Mesendoderm (in vitro differentiated cells): ENCODE data around the gene TMCC2.
A peak's percentile ranks its signal among the peaks of the same experiment; 100 is the strongest.

Experiments
- DNase-seq: peaks from one replicate; pipeline ENCODE4 v3.0.0; 2013
- H2AK5ac ChIP-seq: 2 replicates; pipeline ENCODE4 v1.6.1; 2013; ENCODE audit warnings: low read length, inconsistent platforms
- H2BK120ac ChIP-seq: 2 replicates; pipeline ENCODE4 v1.6.1; 2013; ENCODE audit warnings: low read depth, mild to moderate bottlenecking, low read length, moderate library complexity, mixed read lengths
- H2BK15ac ChIP-seq: replicated peaks from 2 replicates; pipeline ENCODE4 v1.6.1; 2013; ENCODE audit warnings: low read depth, mild to moderate bottlenecking, moderate library complexity
- H2BK5ac ChIP-seq: 2 replicates; pipeline ENCODE4 v1.6.1; 2013; ENCODE audit warnings: low read length, inconsistent platforms
- H3K18ac ChIP-seq: 2 replicates; pipeline ENCODE4 v1.6.1; 2013; ENCODE audit warnings: mild to moderate bottlenecking, low read length, mixed read lengths
- H3K23ac ChIP-seq: one replicate; pipeline ENCODE4 v1.6.1; 2013; ENCODE audit warnings: low read length
- H3K27ac ChIP-seq: 2 replicates; pipeline ENCODE4 v1.5.1; 2013; ENCODE audit warnings: low read depth, mild to moderate bottlenecking, inconsistent platforms, low read length, moderate library complexity
- H3K27me3 ChIP-seq: 2 replicates; pipeline ENCODE4 v1.6.1; 2013; ENCODE audit warnings: low read length, control low read depth, mild to moderate bottlenecking, inconsistent platforms; ENCODE audit not compliant: insufficient read depth, poor library complexity
- H3K36me3 ChIP-seq: 2 replicates; pipeline ENCODE4 v1.6.1; 2013; ENCODE audit warnings: low read length, inconsistent platforms; ENCODE audit not compliant: control insufficient read depth, insufficient read depth
- H3K4ac ChIP-seq: one replicate; pipeline ENCODE4 v1.6.1; 2013; ENCODE audit warnings: low read depth, mild to moderate bottlenecking, low read length, moderate library complexity
- H3K4me1 ChIP-seq: 2 replicates; pipeline ENCODE4 v1.6.1; 2013; ENCODE audit warnings: low read depth, low read length, inconsistent platforms; ENCODE audit not compliant: control insufficient read depth
- H3K4me2 ChIP-seq: 2 replicates; pipeline ENCODE4 v1.6.1; 2013; ENCODE audit warnings: low read length
- H3K4me3 ChIP-seq: 2 replicates; pipeline ENCODE4 v1.5.1; 2013; ENCODE audit warnings: mild to moderate bottlenecking, low read length
- H3K56ac ChIP-seq: one replicate; pipeline ENCODE4 v1.6.1; 2013; ENCODE audit warnings: low read length
- H3K79me1 ChIP-seq: 2 replicates; pipeline ENCODE4 v1.6.1; 2013; ENCODE audit warnings: low read length, inconsistent platforms
- H3K79me2 ChIP-seq: 2 replicates; pipeline ENCODE4 v1.6.1; 2013; ENCODE audit warnings: mild to moderate bottlenecking, low read length; ENCODE audit not compliant: control insufficient read depth, insufficient read depth
- H3K9ac ChIP-seq: 2 replicates; pipeline ENCODE4 v1.6.1; 2013; ENCODE audit warnings: low read length, inconsistent platforms
- H4K5ac ChIP-seq: one replicate; pipeline ENCODE4 v1.6.1; 2013; ENCODE audit warnings: low read length
- H4K8ac ChIP-seq: one replicate; pipeline ENCODE4 v1.6.1; 2013; ENCODE audit warnings: low read depth, mild to moderate bottlenecking, control low read depth, low read length, moderate library complexity
- WGBS: extraction: QIAGEN DNeasy Blood & Tissue Kit; methylation state at CpG from one replicate; pipeline ENCODE4 v1.1.7; 2013; ENCODE audit warnings: low lambda C conversion rate, missing lambda C conversion rate; ENCODE audit not compliant: insufficient coverage; ENCODE audit errors: extremely low coverage; 5-methylcytosine and 5-hydroxymethylcytosine counted together

The TMCC2 gene

GRCh38 chr1:205260948-205261732 is 33.4 kb downstream of the TMCC2 start:
- H3K36me3 ChIP-seq, result no peaks in the 10 kb centered on the region
- no peak overlapping the region for H3K4ac ChIP-seq
- H2AK5ac ChIP-seq, result no peak overlapping the region
- no peak overlapping the region for H3K56ac ChIP-seq
- no peak overlapping the region for H3K18ac ChIP-seq
- no peaks in the 10 kb centered on the region for H3K27me3 ChIP-seq
- no peak overlapping the region for H3K4me3 ChIP-seq
- no peak overlapping the region for H2BK120ac ChIP-seq
- no peak for DNase-seq
- H3K4me2 ChIP-seq, result no peak overlapping the region
- H2BK5ac ChIP-seq, result no peak overlapping the region
- H4K5ac ChIP-seq, result no peak overlapping the region
- no peaks in the 10 kb centered on the region for H3K79me2 ChIP-seq
- H4K8ac ChIP-seq, result no peak overlapping the region
- H3K4me1 ChIP-seq, result peaks cover 3% of the 10 kb centered on the region
- no peak overlapping the region for H3K9ac ChIP-seq
- no peak overlapping the region for H2BK15ac ChIP-seq
- H3K79me1 ChIP-seq, result no peaks in the 10 kb centered on the region
- no CpG with 5 or more reads among the region's 8 CpGs for WGBS
- H3K23ac ChIP-seq, result no peak overlapping the region
- H3K27ac ChIP-seq, result no peak overlapping the region

- Histone ChIP-seq H3K4me1 (peaks cover 3% of the 10 kb centered on the region), H2BK5ac (no peak overlapping the region), H3K36me3 (no peaks in the 10 kb centered on the region), H2BK15ac (no peak overlapping the region), H3K4me3 (no peak overlapping the region), H3K27ac (peak overlapping the region; percentile 3), H3K18ac (no peak overlapping the region), H3K79me1 (no peaks in the 10 kb centered on the region), H3K9ac (no peak overlapping the region), H2AK5ac (no peak overlapping the region), H4K5ac (no peak overlapping the region), H4K8ac (no peak overlapping the region), H3K56ac (peak overlapping the region; percentile 19), H3K79me2 (no peaks in the 10 kb centered on the region), H3K23ac (no peak overlapping the region), H2BK120ac (peak overlapping the region; percentile 16), H3K4ac (no peak overlapping the region), H3K27me3 (no peaks in the 10 kb centered on the region), H3K4me2 (no peak overlapping the region)
- WGBS, result no CpG with 5 or more reads among the region's 5 CpGs
- peak; percentile 52 for DNase-seq
Measured at GRCh38 chr1:205261946-205262691, 34.4 kb downstream of the TMCC2 start.

DNA sequence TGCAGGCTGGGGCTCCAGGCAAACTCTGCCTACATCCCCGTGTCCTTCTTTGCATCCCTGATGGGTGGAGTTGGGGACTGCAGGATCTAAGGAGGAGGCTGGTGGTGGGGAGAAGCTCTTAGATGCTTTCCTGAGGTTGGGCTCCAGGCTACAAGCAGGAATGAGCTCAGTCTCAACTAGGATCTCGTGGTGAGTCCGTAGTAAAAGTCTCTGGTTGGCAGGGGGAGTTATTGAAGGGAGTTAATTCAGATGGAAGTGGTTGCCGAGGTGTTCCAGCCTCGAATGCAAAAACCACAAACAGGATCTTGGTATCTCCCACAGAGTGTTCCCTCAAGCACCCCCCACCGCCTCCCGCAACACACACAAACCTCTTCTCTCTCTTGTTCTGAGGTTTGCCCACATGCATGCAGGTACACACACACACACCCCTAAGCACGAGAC is 35.0 kb downstream of the TMCC2 start:
- no peak overlapping the region for H3K4me3 ChIP-seq
- no CpG with 5 or more reads among the region's 8 CpGs for WGBS
- H2BK15ac ChIP-seq, result no peak overlapping the region
- H3K56ac ChIP-seq, result no peak overlapping the region
- H3K18ac ChIP-seq, result no peak overlapping the region
- H2BK120ac ChIP-seq, result no peak overlapping the region
- H3K4me2 ChIP-seq, result no peak overlapping the region
- peak; percentile 56 for DNase-seq
- H2AK5ac ChIP-seq, result no peak overlapping the region
- H2BK5ac ChIP-seq, result no peak overlapping the region
- H4K8ac ChIP-seq, result no peak overlapping the region
- H3K4me1 ChIP-seq, result peaks cover 3% of the 10 kb centered on the region
- H3K27ac ChIP-seq, result no peak overlapping the region
- H3K23ac ChIP-seq, result no peak overlapping the region
- no peaks in the 10 kb centered on the region for H3K79me2 ChIP-seq
- H4K5ac ChIP-seq, result no peak overlapping the region
- H3K9ac ChIP-seq, result no peak overlapping the region
- no peaks in the 10 kb centered on the region for H3K27me3 ChIP-seq
- no peak overlapping the region for H3K4ac ChIP-seq
- no peaks in the 10 kb centered on the region for H3K79me1 ChIP-seq
- no peaks in the 10 kb centered on the region for H3K36me3 ChIP-seq

- Histone ChIP-seq H2BK15ac (no peak overlapping the region), H3K36me3 (no peaks in the 10 kb centered on the region), H2BK5ac (no peak overlapping the region), H3K4ac (no peak overlapping the region), H3K27me3 (no peaks in the 10 kb centered on the region), H2BK120ac (no peak overlapping the region), H3K4me2 (no peak overlapping the region), H3K56ac (no peak overlapping the region), H4K5ac (no peak overlapping the region), H3K9ac (no peak overlapping the region), H3K23ac (no peak overlapping the region), H3K18ac (no peak overlapping the region), H3K79me1 (no peaks in the 10 kb centered on the region), H3K79me2 (no peaks in the 10 kb centered on the region), H3K4me1 (peaks cover 3% of the 10 kb centered on the region), H3K4me3 (no peak overlapping the region), H2AK5ac (no peak overlapping the region), H3K27ac (no peak overlapping the region), H4K8ac (no peak overlapping the region)
- WGBS, result no CpG with 5 or more reads among the region's 2 CpGs
- DNase-seq, result no peak
Measured at GRCh38 chr1:205263580-205264190, 35.9 kb downstream of the TMCC2 start.

DNA sequence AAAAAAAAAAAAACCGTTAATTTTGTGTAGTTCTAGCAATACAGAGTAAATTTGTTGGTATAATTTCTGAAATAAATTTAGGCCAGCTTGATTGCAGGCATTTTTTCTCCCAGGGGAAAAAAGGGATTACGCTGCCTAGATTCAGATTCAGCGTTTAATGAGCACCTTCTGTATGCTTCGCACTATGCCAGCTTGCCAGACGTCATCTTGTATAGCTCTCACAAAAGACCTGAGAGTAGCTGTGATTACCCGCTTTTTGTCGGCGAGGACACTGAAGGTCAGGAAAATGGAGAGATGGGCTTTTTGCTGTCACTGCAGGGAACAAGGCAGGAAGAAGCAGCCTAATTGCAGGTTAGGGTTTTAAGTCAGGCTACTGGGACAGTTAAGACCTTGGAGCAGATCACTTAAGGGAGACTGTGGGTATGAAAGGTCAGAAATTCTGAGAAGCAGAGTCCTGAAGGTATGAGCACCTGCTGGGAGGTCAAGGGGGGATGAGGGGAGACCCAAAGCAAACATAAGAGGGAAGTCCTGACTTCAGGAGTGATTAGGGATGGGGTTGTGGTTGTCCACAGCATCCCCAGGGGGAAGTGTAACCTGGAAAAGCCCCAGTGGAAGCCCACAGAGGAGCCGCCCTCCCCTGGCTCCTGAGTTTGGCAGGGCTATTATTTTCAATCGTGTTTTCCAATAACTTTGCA is 39.0 kb downstream of the TMCC2 start:
- H3K27ac ChIP-seq, result no peak overlapping the region
- no CpG with 5 or more reads among the region's 10 CpGs for WGBS
- DNase-seq, result no peak

More for the DNA sequence above, 39.0 kb downstream of the TMCC2 start:
- H3K4ac ChIP-seq, result no peak overlapping the region
- no peak overlapping the region for H3K4me3 ChIP-seq
- H3K79me2 ChIP-seq, result no peaks in the 10 kb centered on the region
- H3K4me1 ChIP-seq, result peaks cover 3% of the 10 kb centered on the region
- no peak overlapping the region for H2BK5ac ChIP-seq
- H2AK5ac ChIP-seq, result no peak overlapping the region
- H3K79me1 ChIP-seq, result no peaks in the 10 kb centered on the region
- no peak overlapping the region for H3K4me2 ChIP-seq
- no peak overlapping the region for H3K18ac ChIP-seq
- H4K5ac ChIP-seq, result no peak overlapping the region
- H4K8ac ChIP-seq, result no peak overlapping the region
- no peak overlapping the region for H3K56ac ChIP-seq
- H2BK15ac ChIP-seq, result no peak overlapping the region
- no peaks in the 10 kb centered on the region for H3K36me3 ChIP-seq
- H3K23ac ChIP-seq, result no peak overlapping the region
- no peak overlapping the region for H2BK120ac ChIP-seq
- no peak overlapping the region for H3K9ac ChIP-seq
- no peaks in the 10 kb centered on the region for H3K27me3 ChIP-seq
